HG02884 (cell line): ENCODE measurements around the gene FAM72C.
"Not testable (repeated sequence)": the region's sequence is repeated elsewhere in the genome, so short reads cannot be mapped to it uniquely, and the experiment has no call there.

Source experiments
- ATAC-seq: cut with Tn5 transposase; IDR thresholded peaks from one replicate; pipeline ENCODE4 v1.9.1; 2021; ENCODE audit warnings: mild to moderate bottlenecking, moderate library complexity; ENCODE audit not compliant: unreplicated experiment

FAM72C gene

GRCh38 chr1:143987868-143988267 is 16.1 kb upstream of the FAM72C start:
- ATAC-seq = not testable (repeated sequence)

GRCh38 chr1:143984721-143985473 is 13.1 kb upstream of the FAM72C start:
- ATAC-seq = not testable (repeated sequence)

- ATAC-seq = not testable (repeated sequence)
Observed at GRCh38 chr1:143974416-143974815, 2.6 kb upstream of the FAM72C start.

GRCh38 chr1:143973876-143974414 is 2.2 kb upstream of the FAM72C start:
- ATAC-seq = not testable (repeated sequence)

- not testable (repeated sequence) for ATAC-seq
Observed at GRCh38 chr1:143972753-143973326, 1.1 kb upstream of the FAM72C start.

- not testable (repeated sequence) for ATAC-seq
Observed at GRCh38 chr1:143965860-143966259, 5.9 kb downstream of the FAM72C start.

- ATAC-seq = not testable (repeated sequence)
Observed at GRCh38 chr1:143964294-143964693, 7.5 kb downstream of the FAM72C start.

GRCh38 chr1:143955930-143956329 is 15.9 kb downstream of the FAM72C start:
- ATAC-seq = not testable (repeated sequence)

GRCh38 chr1:143952913-143953312 is 18.9 kb downstream of the FAM72C start:
- ATAC-seq = not testable (repeated sequence)

- ATAC-seq = not testable (repeated sequence)
Observed at GRCh38 chr1:143951485-143952391, 20.0 kb downstream of the FAM72C start.

- not testable (repeated sequence) for ATAC-seq
Observed at GRCh38 chr1:143947749-143948148, 24.0 kb downstream of the FAM72C start.

- not testable (repeated sequence) for ATAC-seq
Observed at GRCh38 chr1:143945253-143945652, 26.5 kb downstream of the FAM72C start.

GRCh38 chr1:143944576-143945240 is 27.1 kb downstream of the FAM72C start:
- not testable (repeated sequence) for ATAC-seq

GRCh38 chr1:143943319-143943978 is 28.3 kb downstream of the FAM72C start:
- not testable (repeated sequence) for ATAC-seq

- not testable (repeated sequence) for ATAC-seq
Observed at GRCh38 chr1:143942238-143942860, 29.4 kb downstream of the FAM72C start.

- ATAC-seq = not testable (repeated sequence)
Observed at GRCh38 chr1:143939666-143940065, 32.1 kb downstream of the FAM72C start.

- not testable (repeated sequence) for ATAC-seq
Observed at GRCh38 chr1:143938922-143939321, 32.9 kb downstream of the FAM72C start.

GRCh38 chr1:143936457-143937115 is 35.2 kb downstream of the FAM72C start:
- not testable (repeated sequence) for ATAC-seq

GRCh38 chr1:143919127-143919526 is 52.7 kb downstream of the FAM72C start:
- ATAC-seq = not testable (repeated sequence)
